HepG2 (cell line): ENCODE results near the gene ELFN1. TPM values are rescaled to one million over a fixed set of nuclear protein-coding genes. Genes with fewer than 3 reads are reported as not detected.

Source experiments
- ATAC-seq: fragments of 200-7000 bp; cut with Tn5 transposase; 3 replicates; pipeline ENCODE4 v1.9.1; 2020; ENCODE audit warnings: mild to moderate bottlenecking, moderate library complexity
- BruUV-seq: library from RNA; stranded (reverse); fragments of 400-500 nt; replicated peaks from 2 replicates; lab custom pipeline; 2021; lab: Mats Ljungman, UMichigan
- CTCF ChIA-PET: fragments of 300-600 bp; formaldehyde crosslinking; extraction: SDS; loops from one replicate; lab custom pipeline; 2021; ENCODE audit warnings: low total read pairs, inconsistent platforms, low intra/inter-chr PET ratio; lab: Yijun Ruan, JAX
- POLR2A ChIA-PET: fragments of 350-600 bp; sonication (Branson Sonifier 250); formaldehyde crosslinking; loops from one replicate; lab custom pipeline; 2020; ENCODE audit warnings: antibody characterized with exemption, inconsistent platforms; lab: Yijun Ruan, JAX
- DNase-seq: peaks from one replicate; pipeline ENCODE4 v3.0.0-alpha.2; 2015; ENCODE audit warnings: low spot score
- FAIRE-seq: peaks from 3 replicates; lab custom pipeline; 2011; peaks lifted over from hg19 to GRCh38; lab: Jason Lieb, UNC
- H2AFZ ChIP-seq: one replicate; pipeline ENCODE4 v1.6.1; 2011; ENCODE audit warnings: low read length, inconsistent platforms
- H3K27ac ChIP-seq: fragments of 300-600 bp; 3 replicates; pipeline ENCODE4 v1.8.0; 2011; ENCODE audit warnings: mixed run types, mild to moderate bottlenecking, mixed read lengths, low read length, inconsistent platforms; ENCODE audit not compliant: insufficient read depth; ENCODE audit errors: extremely low read length
- H3K27me3 ChIP-seq, 2 experiments: fragments of 200-600 bp in 1 of 2; 2 replicates in 1 of 2; 3 replicates in 1 of 2; pipeline versions ENCODE4 v1.6.0 to v1.8.0; 2011; ENCODE audit warnings: low read length in 2 of 2, mild to moderate bottlenecking in 2 of 2, moderate library complexity in 2 of 2, inconsistent platforms in 1 of 2; ENCODE audit not compliant: insufficient read depth in 2 of 2, control insufficient read depth in 1 of 2
- H3K36me3 ChIP-seq, 2 experiments: fragments of 200-600 bp in 1 of 2; replicated peaks in 1 of 2; 2 replicates in 1 of 2; 3 replicates in 1 of 2; pipeline versions ENCODE4 v1.5.1 to v1.8.0; 2011; ENCODE audit warnings: low read length in 2 of 2, inconsistent platforms in 1 of 2; ENCODE audit not compliant: insufficient read depth in 2 of 2, control insufficient read depth in 1 of 2
- H3K4me1 ChIP-seq: 2 replicates; pipeline ENCODE4 v1.5.1; 2012; ENCODE audit warnings: low read length, inconsistent platforms; ENCODE audit not compliant: insufficient read depth
- H3K4me2 ChIP-seq: 2 replicates; pipeline ENCODE4 v1.6.0; 2011; ENCODE audit warnings: low read depth, low read length, inconsistent platforms
- H3K4me3 ChIP-seq, 3 experiments: fragments of 200-600 bp in 1 of 3; sonication (generic), shearing (Covaris generic) in 1 of 3; replicated peaks in 1 of 3; 2 replicates each; pipeline ENCODE4 v1.5.1; 2011 to 2016; ENCODE audit warnings: low read length in 3 of 3, inconsistent platforms in 2 of 3, low read depth in 2 of 3, mild to moderate bottlenecking in 2 of 3, control low read depth in 1 of 3, mixed read lengths in 1 of 3; ENCODE audit not compliant: insufficient read depth in 1 of 3
- H3K79me2 ChIP-seq: one replicate; pipeline ENCODE4 v1.6.1; 2011; ENCODE audit warnings: low read length, inconsistent platforms; ENCODE audit not compliant: insufficient read depth
- H3K9ac ChIP-seq: 2 replicates; pipeline ENCODE4 v1.6.0; 2011; ENCODE audit warnings: mild to moderate bottlenecking, low read depth, low read length, inconsistent platforms; ENCODE audit not compliant: insufficient read depth
- H3K9me3 ChIP-seq: 2 replicates; pipeline ENCODE4 v1.5.1; 2012; ENCODE audit warnings: mild to moderate bottlenecking, low read length
- H4K20me1 ChIP-seq: 2 replicates; pipeline ENCODE4 v1.6.0; 2011; ENCODE audit warnings: inconsistent platforms, mild to moderate bottlenecking, low read length, moderate library complexity; ENCODE audit not compliant: insufficient read depth
- AGO1 ChIP-seq: fragments of 200-400 bp; formaldehyde crosslinking; IDR thresholded peaks from 2 replicates; pipeline ENCODE4 v1.6.1; 2017; ENCODE audit warnings: mild to moderate bottlenecking, low read depth, low read length, moderate library complexity; ENCODE audit not compliant: poor library complexity, severe bottlenecking
- JUN ChIP-seq: sonication (generic); formaldehyde crosslinking; IDR thresholded peaks from 2 replicates; pipeline ENCODE4 v1.4.0; 2020; ENCODE audit warnings: mild to moderate bottlenecking, missing genetic modification reagents
- PITX1 ChIP-seq: sonication (generic); formaldehyde crosslinking; IDR thresholded peaks from 2 replicates; pipeline ENCODE4 v1.5.1; 2020; ENCODE audit warnings: mild to moderate bottlenecking, missing genetic modification reagents
- RFXANK ChIP-seq: IDR thresholded peaks from 2 replicates; pipeline ENCODE4 v1.6.1; 2016
- WGBS: methylation state at CpG from one replicate; pipeline ENCODE4 v1.1.6; 2017; ENCODE audit warnings: low lambda C conversion rate; 5-methylcytosine and 5-hydroxymethylcytosine counted together
- in situ Hi-C: cut with HindIII; loops from 2 replicates; pipeline ENCODE4 v1.10.0; 2017; ENCODE audit warnings: low pct_unique_long_range_greater_than_20kb; ENCODE audit not compliant: extremely low pct_ligation_motif_present
- intact Hi-C: fragments of 100-400 bp; cut with micrococcal nuclease; formaldehyde crosslinking; loops from one replicate; pipeline ENCODE4 v1.10.0; 2022; ENCODE audit not compliant: unreplicated experiment
- polyA plus RNA-seq, 8 experiments: library from polyadenylated mRNA; depleted of rRNA in 3 of 8; stranded (reverse) in 7 of 8; unstranded in 1 of 8; fragments of >200 nt; fragmentation: Illumina TruSeq in 4 of 8; extraction: Trizol in 4 of 8; gene quantifications; 2 replicates each; pipeline versions ENCODE4 v1.2.1 to v1.2.3, GENCODE V29; 2011 to 2016; ENCODE audit warnings: low read depth in 4 of 8, missing spikeins in 1 of 8, mixed read lengths in 1 of 8; ENCODE audit not compliant: insufficient read depth in 1 of 8
- total RNA-seq, 5 experiments: library from RNA; depleted of rRNA; stranded (reverse); fragments of >200 nt; fragmentation: Illumina TruSeq; extraction: Trizol; gene quantifications; 2 replicates each; pipeline ENCODE4 v1.2.3, GENCODE V29; 2016; ENCODE audit warnings: low read depth in 1 of 5
- TF ChIP-seq, protein P1 (sequence below): fragments of 450-650 bp; IDR thresholded peaks from 2 replicates; pipeline ENCODE4 v1.6.1; 2016

The ELFN1 gene
- total and polyA plus RNA-seq, 2 of the 13 experiments (the other 11 are each of a cell fraction or from before 2014, with no cell fraction given): 0.13 to 0.18 TPM

DNA sequence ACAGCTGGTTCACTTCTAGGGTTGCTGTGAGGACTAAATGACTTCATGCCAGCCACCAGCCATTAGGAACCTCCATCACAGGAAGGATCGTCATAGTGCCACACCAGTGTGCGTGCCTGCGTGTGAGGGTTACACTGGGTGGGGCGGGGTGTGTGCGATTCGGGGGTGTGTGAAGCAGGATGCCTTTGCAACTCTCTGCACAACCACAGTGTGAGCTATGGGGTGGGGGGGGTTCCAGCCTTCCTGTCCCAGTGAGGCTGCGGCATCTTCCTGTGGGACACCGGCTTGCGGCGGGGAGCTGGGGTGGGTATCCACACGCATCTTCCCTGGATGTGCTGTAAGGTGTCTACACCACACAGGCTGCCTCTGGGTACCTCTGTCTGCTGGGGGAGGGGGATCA, 6.9 kb upstream of the ELFN1 start:
- Histone ChIP-seq H3K9ac (no peak overlapping the region), H3K4me2 (no peak overlapping the region), H3K9me3 (no peaks in the 10 kb centered on the region), H3K27me3 (peaks cover 6 to 48% of the 10 kb centered on the region in 2 experiments), H4K20me1 (no peaks in the 10 kb centered on the region), H3K4me1 (peaks cover 14% of the 10 kb centered on the region; the same call in 1 of the 2 replicates), H3K36me3 (no peaks in the 10 kb centered on the region), H3K27ac (no peak overlapping the region), H3K4me3 (no peak overlapping the region), H2AFZ (no peak overlapping the region), H3K79me2 (no peaks in the 10 kb centered on the region)
- WGBS: 76% methylated on average over 11 of the region's 11 CpGs
- CTCF ChIA-PET: interaction anchor here (3.6 kb wide), 1 partner anchor 95 kb away, joined by 32 read pairs; no protein-coding TSS in a partner anchor
- TF ChIP-seq RFXANK (CRISPR knock-in tag): no peak
- TF ChIP-seq, protein P1, sequence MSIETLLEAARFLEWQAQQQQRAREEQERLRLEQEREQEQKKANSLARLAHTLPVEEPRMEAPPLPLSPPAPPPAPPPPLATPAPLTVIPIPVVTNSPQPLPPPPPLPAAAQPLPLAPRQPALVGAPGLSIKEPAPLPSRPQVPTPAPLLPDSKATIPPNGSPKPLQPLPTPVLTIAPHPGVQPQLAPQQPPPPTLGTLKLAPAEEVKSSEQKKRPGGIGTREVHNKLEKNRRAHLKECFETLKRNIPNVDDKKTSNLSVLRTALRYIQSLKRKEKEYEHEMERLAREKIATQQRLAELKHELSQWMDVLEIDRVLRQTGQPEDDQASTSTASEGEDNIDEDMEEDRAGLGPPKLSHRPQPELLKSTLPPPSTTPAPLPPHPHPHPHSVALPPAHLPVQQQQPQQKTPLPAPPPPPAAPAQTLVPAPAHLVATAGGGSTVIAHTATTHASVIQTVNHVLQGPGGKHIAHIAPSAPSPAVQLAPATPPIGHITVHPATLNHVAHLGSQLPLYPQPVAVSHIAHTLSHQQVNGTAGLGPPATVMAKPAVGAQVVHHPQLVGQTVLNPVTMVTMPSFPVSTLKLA: no peak
- intact Hi-C loops: no loop called here
- DNase-seq (no peak), ATAC-seq (no peak), FAIRE-seq (no peak)
- in situ Hi-C loops: no loop called here
- POLR2A ChIA-PET: no interaction called here
- BruUV-seq: no TSS peak

DNA sequence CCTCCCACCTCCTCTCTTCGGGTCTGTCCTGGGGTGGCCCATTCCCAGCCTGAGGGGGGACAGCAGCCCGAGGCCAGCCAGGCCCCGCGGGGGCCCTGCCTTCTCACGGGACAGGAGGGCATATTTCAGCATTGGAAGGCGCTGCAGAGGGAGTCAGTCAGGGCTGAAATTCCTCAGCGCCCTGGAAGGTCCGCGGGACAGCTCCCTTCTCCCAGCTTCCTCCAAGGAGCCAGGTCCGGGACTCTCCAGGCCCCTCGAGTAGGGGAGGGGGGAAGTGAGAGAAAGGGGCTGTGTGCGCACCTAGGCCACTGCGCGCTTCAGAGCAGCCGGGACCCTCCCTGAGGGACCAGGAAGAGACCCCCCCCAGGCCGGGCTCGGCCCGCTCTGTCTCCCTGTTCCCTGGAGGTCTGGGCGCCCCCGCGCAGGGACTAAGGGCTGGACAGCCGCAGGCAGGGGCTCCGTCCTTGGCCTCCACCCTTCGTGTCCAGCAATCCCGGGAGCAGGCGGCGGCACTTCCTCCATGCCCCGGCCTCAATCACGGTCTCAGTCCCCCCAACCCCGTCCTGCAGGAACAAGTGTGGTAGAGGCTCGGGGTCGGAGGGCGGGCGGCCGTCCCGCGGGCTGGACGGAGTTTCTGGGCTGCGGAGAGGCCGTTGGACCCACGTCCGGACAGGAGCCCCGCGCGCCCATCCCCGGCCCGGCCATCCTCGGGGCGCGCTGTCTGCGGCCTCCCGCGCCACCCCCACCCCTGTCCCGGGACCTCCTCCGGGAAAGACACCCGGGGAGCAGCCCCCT, 6.0 kb upstream of the ELFN1 start:
- no peak for DNase-seq
- peak overlapping the region in 1 of 3 experiments; percentile 75; a peak in 1 of 6 replicates for H3K4me3 ChIP-seq
- no peaks in the 10 kb centered on the region for H3K79me2 ChIP-seq
- no peak overlapping the region for H3K9ac ChIP-seq
- intact Hi-C loops (loop anchor here (1.0 to 2.0 kb wide), 2 partner anchors 49 to 94 kb away; no protein-coding TSS in a partner anchor), in situ Hi-C loops (no loop called here)
- H4K20me1 ChIP-seq: no peaks in the 10 kb centered on the region
- H3K36me3 ChIP-seq: no peaks in the 10 kb centered on the region
- peak overlapping the region; percentile 80; the same call in 1 of the 2 replicates for H3K4me2 ChIP-seq
- ChIA-PET CTCF (interaction anchor here (1.2 to 3.6 kb wide), 2 partner anchors 94 to 102 kb away, joined by 4 to 32 read pairs; no protein-coding TSS in a partner anchor), POLR2A (interaction anchor here (1.0 kb wide), 1 partner anchor 14 kb away, joined by 4 read pairs; no protein-coding TSS in a partner anchor)
- no TSS peak for BruUV-seq
- TF ChIP-seq AGO1: peak; percentile 16
- TF ChIP-seq JUN (CRISPR knock-in tag): no peak
- no peak for TF ChIP-seq PITX1 (CRISPR knock-in tag)
- H3K4me1 ChIP-seq: peaks cover 22% of the 10 kb centered on the region; the same call in 1 of the 2 replicates
- H2AFZ ChIP-seq: no peak overlapping the region
- WGBS: 18% methylated on average over 1 of the region's 56 CpGs
- H3K27me3 ChIP-seq: peaks cover 8 to 56% of the 10 kb centered on the region in 2 experiments
- FAIRE-seq: no peak
- H3K27ac ChIP-seq: no peak overlapping the region
- H3K9me3 ChIP-seq: no peaks in the 10 kb centered on the region
- no peak for ATAC-seq
